Measurements from ENCODE around the gene ANKRD9. TPM values are rescaled to one million over a fixed set of nuclear protein-coding genes. Genes with fewer than 3 reads are reported as not detected.
A peak's percentile ranks its signal among the peaks of the same experiment; 100 is the strongest.

ANKRD9 gene
- total RNA-seq (2021) = 29.0 and 29.8 TPM in 2 replicates
- long read RNA-seq, partial matches to known transcripts = 0 of 11 reads
- long read RNA-seq, other reads (novel, unspliced or antisense) = 11 of 11 reads

DNA sequence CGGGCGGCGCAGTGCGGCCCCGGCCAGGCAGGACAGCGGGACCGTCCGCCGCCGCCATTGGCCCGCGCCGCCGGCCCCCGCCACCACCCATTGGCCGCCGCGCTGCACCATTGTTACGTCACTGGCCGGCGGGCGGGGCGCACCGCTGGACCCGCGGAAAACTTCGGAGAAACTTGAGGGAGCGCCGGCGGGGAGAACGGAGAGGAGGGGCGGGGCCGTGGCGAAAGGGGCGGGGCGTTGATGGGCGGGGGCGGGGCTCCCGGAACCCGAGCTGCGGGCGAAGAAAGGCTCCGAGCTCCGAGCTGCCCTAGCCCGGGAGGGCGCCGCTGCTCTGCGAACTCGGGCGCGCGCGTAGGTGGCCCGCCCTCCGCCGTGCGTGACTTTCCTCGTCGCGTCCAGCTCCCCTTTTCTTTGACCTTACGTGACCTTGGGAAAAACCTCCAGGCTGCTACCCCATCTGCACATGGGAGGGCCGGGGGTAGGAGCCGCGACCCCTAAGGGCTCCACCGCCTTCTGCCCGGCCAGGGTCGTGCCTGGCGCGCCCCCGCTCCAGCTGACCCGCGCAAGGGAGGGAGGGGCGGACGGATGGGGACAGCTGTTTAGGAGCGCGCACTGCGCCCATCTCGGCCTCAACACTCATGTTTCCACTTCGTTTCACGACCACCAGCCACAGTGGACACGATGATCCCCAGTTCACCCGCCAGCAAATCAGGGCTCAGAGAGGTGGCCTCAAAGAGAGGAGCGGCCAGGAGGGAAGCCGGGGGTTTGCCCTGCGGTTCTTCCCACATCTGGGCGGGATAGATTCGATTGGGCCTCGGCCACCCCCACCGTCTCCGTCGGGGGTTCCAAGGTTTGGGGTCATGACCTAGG, at the start of gene ANKRD9:
Gene ANKRD9 (minus strand): TSS at position 31 of the 870 bp plus-strand sequence. CDS start 1,887 bp downstream, outside the sequence.
- WGBS (ENCODE audit: extremely low coverage, insufficient read length, low lambda C conversion rate) = no CpG with 5 or more reads among the region's 91 CpGs
- Histone ChIP-seq H2BK20ac (ENCODE audit: low read depth, low read length, poor library complexity, severe bottlenecking) (no peak within 1 kb of the TSS), H3K23me2 (ENCODE audit: insufficient read length, low read depth, low read length, poor library complexity, severe bottlenecking) (peaks cover 12% of the 10 kb centered on the region), H3K4ac (ENCODE audit: low read depth, low read length) (no peak within 1 kb of the TSS), H3K4me1 (ENCODE audit: insufficient read depth, low read length) (no peaks in the 10 kb centered on the region; the same call in 1 of the 2 replicates), H3T11ph (ENCODE audit: low read length) (no peak within 1 kb of the TSS), H2AFZ (ENCODE audit: low read length) (no peak within 1 kb of the TSS), H3K56ac (ENCODE audit: insufficient read length, low read depth, low read length) (no peak within 1 kb of the TSS), H3K9me3 (ENCODE audit: control insufficient read depth, low read depth, low read length) (no peaks in the 10 kb centered on the region), H3K27me3 (ENCODE audit: insufficient read depth, low read length) (no peaks in the 10 kb centered on the region), H3K23ac (ENCODE audit: insufficient read length, low read depth, low read length) (no peak within 1 kb of the TSS), H2BK15ac (ENCODE audit: low read depth, low read length) (no peak within 1 kb of the TSS), H2BK5ac (ENCODE audit: insufficient read length, low read length) (no peak within 1 kb of the TSS), H4K5ac (ENCODE audit: insufficient read length, low read depth, low read length) (no peak within 1 kb of the TSS), H2BK120ac (ENCODE audit: low read depth, low read length, poor library complexity, severe bottlenecking) (no peak within 1 kb of the TSS), H4K91ac (ENCODE audit: insufficient read length, low read depth, low read length) (no peak within 1 kb of the TSS), H4K20me1 (ENCODE audit: control insufficient read depth, insufficient read depth, insufficient read length) (peaks cover 2% of the 10 kb centered on the region), H3K18ac (ENCODE audit: insufficient read length, low read depth, low read length) (peak within 1 kb of the TSS; percentile 77), H2AK5ac (ENCODE audit: insufficient read length, low read length) (no peak within 1 kb of the TSS), H3K9ac (ENCODE audit: extremely low read depth, insufficient read length, low read length) (peak within 1 kb of the TSS; percentile 52), H3K79me1 (ENCODE audit: insufficient read depth, low read depth, low read length, poor library complexity, severe bottlenecking) (no peaks in the 10 kb centered on the region), H3K27ac (ENCODE audit: insufficient read length, low read depth, low read length) (no peak within 1 kb of the TSS), H2BK12ac (ENCODE audit: insufficient read length, low read depth, low read length) (no peak within 1 kb of the TSS), H3K79me2 (ENCODE audit: insufficient read depth, low read length) (no peaks in the 10 kb centered on the region), H4K8ac (replicated peaks; ENCODE audit: insufficient read length, low read depth, low read length) (no peak within 1 kb of the TSS), H3K4me2 (ENCODE audit: insufficient read depth, insufficient read length, low read length) (peak within 1 kb of the TSS; percentile 83), H3K14ac (ENCODE audit: insufficient read depth, low read length) (peak within 1 kb of the TSS; percentile 18)
- H3K4me1 Mint-ChIP-seq = peaks cover 15 to 21% of the 10 kb centered on the region in 2 experiments
- H3K36me3 Mint-ChIP-seq (ENCODE audit: insufficient read depth in 1 of 3, low read depth in 3 of 3) = peaks cover 6 to 15% (median 10%) of the 10 kb centered on the region in 3 experiments; a peak in 5 of 7 replicates
- peaks cover 5% of the 10 kb centered on the region for H3K27me3 Mint-ChIP-seq (ENCODE audit: low read depth)
- peak within 1 kb of the TSS; percentile 63 to 89 (median 64); a peak in 4 of 7 replicates for H3K27ac Mint-ChIP-seq
- H3K4me3 Mint-ChIP-seq = peak within 1 kb of the TSS; percentile 81 to 91
- TF ChIP-seq, protein P1, sequence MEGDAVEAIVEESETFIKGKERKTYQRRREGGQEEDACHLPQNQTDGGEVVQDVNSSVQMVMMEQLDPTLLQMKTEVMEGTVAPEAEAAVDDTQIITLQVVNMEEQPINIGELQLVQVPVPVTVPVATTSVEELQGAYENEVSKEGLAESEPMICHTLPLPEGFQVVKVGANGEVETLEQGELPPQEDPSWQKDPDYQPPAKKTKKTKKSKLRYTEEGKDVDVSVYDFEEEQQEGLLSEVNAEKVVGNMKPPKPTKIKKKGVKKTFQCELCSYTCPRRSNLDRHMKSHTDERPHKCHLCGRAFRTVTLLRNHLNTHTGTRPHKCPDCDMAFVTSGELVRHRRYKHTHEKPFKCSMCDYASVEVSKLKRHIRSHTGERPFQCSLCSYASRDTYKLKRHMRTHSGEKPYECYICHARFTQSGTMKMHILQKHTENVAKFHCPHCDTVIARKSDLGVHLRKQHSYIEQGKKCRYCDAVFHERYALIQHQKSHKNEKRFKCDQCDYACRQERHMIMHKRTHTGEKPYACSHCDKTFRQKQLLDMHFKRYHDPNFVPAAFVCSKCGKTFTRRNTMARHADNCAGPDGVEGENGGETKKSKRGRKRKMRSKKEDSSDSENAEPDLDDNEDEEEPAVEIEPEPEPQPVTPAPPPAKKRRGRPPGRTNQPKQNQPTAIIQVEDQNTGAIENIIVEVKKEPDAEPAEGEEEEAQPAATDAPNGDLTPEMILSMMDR (conservative IDR thresholded peaks at IDR 0.05) = no peak; the same call in 2 of the 3 replicates
- DNase-seq = peak; percentile 95
- H3K9me3 Mint-ChIP-seq = no peaks in the 10 kb centered on the region

All from H9 (cell line).